Ovary (tissue), 3 donors: ENCODE results near the gene LITAF.

Source experiments
- POLR2A ChIP-seq: fragments of 450-650 bp; IDR thresholded peaks from one replicate; pipeline ENCODE4 v1.6.1; 2017; ENCODE audit warnings: antibody characterized with exemption, mild to moderate bottlenecking, moderate library complexity
- TF ChIP-seq, protein P1 (sequence below), 3 donors: fragments of 450-650 bp in 2 of 3; fragments of 200-600 bp in 1 of 3; IDR thresholded peaks; one replicate each; pipeline versions ENCODE4 v1.5.1 to v1.8.0; 2016 to 2022; ENCODE audit warnings: antibody characterized with exemption in 3 of 3, mild to moderate bottlenecking in 1 of 3
- donor health status: DM: no; HTN: no; CAD: no.

GRCh38 chr16:11562941-11563340 lies 23.8 kb downstream of the LITAF start:
- TF ChIP-seq, protein P1, sequence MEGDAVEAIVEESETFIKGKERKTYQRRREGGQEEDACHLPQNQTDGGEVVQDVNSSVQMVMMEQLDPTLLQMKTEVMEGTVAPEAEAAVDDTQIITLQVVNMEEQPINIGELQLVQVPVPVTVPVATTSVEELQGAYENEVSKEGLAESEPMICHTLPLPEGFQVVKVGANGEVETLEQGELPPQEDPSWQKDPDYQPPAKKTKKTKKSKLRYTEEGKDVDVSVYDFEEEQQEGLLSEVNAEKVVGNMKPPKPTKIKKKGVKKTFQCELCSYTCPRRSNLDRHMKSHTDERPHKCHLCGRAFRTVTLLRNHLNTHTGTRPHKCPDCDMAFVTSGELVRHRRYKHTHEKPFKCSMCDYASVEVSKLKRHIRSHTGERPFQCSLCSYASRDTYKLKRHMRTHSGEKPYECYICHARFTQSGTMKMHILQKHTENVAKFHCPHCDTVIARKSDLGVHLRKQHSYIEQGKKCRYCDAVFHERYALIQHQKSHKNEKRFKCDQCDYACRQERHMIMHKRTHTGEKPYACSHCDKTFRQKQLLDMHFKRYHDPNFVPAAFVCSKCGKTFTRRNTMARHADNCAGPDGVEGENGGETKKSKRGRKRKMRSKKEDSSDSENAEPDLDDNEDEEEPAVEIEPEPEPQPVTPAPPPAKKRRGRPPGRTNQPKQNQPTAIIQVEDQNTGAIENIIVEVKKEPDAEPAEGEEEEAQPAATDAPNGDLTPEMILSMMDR (IDR thresholded peaks at IDR 0.05) = no peak
- no peak for TF ChIP-seq POLR2A
